GF-D8 (cell line): ENCODE measurements around the gene TTLL11.

Experiments used
- DNase-seq: peaks from one replicate; lab custom pipeline; 2025; lab: John Stamatoyannopoulos, UW

The TTLL11 gene

GRCh38 chr9:121972501-121972981, 120.6 kb downstream of the TTLL11 start:
- DNase-seq: no peak

- DNase-seq: no peak
Observed at GRCh38 chr9:121968056-121968455, 125.1 kb downstream of the TTLL11 start.

GRCh38 chr9:121966706-121967105, 126.4 kb downstream of the TTLL11 start:
- DNase-seq: no peak

DNA sequence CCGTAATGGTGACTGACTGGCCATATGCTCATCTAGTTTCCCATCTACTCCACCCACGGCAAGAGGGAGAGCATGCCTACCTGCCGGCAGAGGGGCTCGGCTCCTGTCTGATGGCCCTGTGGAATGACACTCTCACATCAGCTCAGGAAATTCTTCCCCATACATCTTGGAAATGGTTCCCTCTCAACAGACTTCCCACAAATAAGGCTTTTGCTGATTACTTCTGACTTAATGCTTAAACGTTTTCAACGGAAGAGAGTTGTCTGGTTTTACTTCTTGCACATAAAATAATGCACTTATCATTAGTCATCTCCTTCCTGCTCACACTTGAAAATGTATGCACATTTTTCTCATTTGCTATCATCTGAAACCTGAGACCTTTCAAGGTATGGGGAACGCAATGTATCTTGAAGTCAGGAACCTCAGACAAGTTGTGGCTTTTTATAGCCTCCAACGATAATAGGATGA, 129.5 kb downstream of the TTLL11 start:
- DNase-seq: no peak

- no peak for DNase-seq
Observed at GRCh38 chr9:121962421-121962820, 130.7 kb downstream of the TTLL11 start.

GRCh38 chr9:121960665-121961064, 132.4 kb downstream of the TTLL11 start:
- no peak for DNase-seq

GRCh38 chr9:121958530-121958929, 134.6 kb downstream of the TTLL11 start:
- DNase-seq: no peak

DNA sequence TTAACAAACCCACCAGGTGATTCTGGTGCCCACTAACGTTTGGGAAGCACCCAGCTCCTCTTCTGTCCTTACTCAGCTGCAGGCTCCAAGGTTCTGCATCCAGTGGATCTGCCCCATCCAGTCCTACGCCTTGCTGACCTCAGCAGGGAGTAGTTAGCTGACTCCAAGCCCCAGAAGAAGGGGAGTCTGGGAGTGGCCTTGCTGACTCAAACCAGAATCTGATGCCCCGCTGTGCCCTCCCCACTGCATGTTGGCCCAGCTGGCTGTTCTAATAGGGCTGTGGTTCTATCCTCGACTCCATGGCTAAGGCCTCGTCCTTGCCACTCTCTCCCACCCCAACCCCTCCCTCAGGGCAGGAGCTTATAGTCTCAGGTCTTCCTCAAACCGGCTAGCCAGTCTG, 136.3 kb downstream of the TTLL11 start:
- no peak for DNase-seq

DNA sequence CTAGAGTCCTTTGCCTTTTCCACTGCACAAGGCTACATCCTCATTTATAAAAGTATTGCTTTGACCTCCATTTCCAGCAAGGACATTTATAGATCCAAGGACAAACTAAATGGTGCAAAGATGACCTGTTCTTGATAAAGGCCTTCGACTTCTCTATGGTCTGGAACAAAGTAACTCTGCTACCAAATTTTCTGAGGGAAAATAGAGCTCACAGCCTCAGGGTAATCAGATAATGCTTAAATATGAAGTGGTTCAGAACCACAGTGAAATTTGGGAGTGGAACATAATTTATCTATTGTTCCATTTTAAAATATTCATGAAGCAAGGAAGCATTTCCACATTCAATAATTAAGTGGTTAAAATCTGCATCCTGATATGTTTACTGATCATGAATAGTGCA, 137.5 kb downstream of the TTLL11 start:
- DNase-seq: no peak

DNA sequence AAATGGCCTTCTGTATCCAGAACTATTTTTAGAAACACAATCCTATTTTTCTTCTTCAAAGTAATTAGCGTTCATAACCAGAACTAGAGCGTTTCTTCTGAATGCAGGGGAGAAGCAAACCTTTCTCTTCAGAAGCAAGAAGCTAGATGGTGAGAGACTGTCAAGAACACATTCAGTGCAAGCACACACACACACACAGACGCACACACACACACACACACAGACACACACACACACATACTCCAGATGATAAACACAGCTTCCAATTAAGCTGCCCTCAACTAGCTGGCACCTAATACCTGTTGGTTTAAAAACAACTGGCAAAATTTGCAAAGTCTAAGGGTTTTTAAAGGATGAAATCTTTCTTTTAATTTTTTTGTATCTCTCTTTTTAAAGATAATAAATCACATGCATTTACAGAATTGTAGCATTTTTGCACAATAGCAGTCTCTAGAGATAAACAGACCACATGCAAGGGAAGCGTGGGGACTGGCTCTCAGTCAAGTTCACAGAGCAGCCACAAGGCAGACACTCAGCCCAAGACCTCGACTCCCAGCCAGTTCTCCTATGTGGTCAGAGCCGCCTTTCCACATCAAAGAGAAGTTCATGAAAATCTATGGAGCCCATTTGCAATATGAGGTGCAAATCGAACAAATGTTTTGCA, 138.5 kb downstream of the TTLL11 start:
- DNase-seq: no peak

DNA sequence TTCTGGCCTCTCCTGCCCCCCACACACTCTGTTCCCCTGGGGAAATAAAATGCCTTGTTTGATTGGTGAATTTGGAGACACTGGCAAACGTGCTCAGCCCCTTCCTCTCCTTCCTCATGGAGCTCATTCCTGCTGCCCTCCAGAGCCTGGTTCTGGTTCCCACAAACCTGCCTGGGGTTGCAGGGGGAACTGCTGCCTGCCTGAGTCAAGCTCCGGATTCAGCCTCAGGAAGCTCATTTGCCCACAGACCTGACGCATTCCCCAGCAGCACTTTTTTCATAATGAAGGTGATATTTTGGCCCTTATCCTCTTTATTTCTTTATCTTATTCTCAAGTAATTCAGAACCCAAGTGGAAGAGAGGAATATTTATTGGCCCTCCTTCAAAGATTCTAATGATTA, 140.5 kb downstream of the TTLL11 start:
- no peak for DNase-seq

GRCh38 chr9:121950866-121951265, 142.2 kb downstream of the TTLL11 start:
- no peak for DNase-seq

DNA sequence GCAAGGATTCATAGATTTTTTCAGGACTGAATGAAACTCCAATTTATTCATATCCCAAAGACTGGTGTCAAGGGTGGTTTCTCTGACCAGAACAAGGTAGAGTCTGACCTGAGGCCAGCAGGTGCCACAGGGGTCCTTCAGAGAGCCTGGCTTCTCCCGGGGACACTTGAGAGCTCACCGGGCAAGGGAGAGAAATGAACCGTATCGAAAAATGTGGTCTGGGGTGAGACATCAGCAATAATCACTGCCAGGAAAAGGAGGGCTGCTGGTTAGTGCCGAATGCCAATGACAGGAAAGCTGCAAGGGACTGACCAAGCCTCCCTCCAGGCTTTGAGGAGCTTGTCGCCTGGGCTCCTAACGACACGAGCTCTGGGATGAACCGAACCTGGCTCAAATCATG, 142.7 kb downstream of the TTLL11 start:
- no peak for DNase-seq

DNA sequence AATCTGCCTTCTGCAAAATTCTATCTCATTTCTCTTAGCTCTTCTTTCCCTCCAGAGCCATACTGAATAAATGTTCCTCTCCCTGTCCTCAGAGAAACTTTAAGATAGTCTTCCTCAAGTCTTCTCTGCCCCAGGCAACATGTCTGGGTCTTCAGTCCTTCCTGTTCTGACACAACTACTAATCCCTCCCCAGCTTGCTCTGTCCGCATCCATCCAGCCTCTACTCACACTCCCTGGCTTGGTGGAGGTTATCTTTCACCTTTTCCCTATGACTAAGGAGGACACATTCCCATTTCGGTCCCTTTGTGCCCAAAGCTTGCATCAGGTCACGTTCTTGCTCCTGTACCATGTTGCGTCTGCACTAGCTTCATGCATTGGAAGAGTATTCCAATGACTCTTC, 143.3 kb downstream of the TTLL11 start:
- DNase-seq: no peak

- no peak for DNase-seq
Observed at GRCh38 chr9:121949364-121949763, 143.7 kb downstream of the TTLL11 start.

DNA sequence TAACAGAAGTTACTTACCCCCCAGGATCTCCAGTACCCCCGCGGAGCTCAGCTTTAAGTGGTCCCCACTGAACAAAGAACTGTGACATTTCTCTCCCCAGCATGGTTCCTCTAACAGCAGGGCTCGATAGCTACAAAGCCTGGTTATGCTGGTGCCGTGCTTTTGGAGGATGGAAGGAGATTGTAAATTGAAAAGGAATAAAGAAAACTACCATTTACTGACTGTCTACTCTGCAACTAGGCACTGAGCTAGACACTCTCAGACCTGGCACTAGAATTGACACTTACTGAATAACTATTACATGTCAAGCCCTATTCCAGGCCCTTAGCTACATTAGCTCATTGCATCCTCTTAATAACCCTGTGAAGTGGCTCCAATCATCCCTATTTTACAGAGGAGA, 145.3 kb downstream of the TTLL11 start:
- no peak for DNase-seq

DNA sequence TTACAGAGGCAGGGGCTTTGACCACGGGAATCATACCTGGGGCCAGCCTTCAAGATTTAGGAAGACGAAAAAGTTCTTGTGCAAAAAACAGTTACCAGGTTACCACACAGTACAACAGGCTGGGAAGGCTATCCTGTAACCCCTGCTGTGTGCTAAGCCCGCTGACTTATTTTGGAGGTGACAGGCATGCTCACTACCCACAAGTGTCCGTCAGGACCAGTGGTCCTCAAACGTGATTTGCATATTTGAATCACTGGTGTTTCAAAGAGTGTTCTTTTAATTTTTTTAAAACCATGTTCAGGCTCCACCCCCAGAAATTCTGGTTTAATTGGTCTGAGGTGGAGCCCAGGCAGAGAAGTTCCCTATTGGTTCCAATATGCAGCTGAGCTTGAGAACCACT, 146.6 kb downstream of the TTLL11 start:
- DNase-seq: no peak

DNA sequence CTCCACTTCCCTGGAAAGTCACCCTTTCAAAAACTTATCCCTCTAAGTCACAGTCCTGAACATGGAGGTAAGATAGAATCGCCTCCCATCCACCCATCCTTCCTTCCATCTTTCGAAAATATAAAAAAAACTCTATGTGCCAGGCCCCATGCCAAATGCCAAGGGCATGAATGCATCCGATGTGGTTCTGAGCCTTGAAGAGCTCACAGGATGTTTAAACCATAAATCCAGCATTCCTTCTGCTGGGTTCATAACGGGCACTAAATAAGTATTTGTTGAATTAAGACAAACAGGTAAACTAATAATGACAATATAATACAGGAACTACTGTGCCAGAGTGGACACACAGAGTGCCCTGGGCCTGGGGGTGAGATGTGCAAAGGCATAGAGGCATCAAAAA, 147.3 kb downstream of the TTLL11 start:
- no peak for DNase-seq

GRCh38 chr9:121945281-121945680, 147.8 kb downstream of the TTLL11 start:
- DNase-seq: no peak

GRCh38 chr9:121944711-121945191, 148.4 kb downstream of the TTLL11 start:
- no peak for DNase-seq

DNA sequence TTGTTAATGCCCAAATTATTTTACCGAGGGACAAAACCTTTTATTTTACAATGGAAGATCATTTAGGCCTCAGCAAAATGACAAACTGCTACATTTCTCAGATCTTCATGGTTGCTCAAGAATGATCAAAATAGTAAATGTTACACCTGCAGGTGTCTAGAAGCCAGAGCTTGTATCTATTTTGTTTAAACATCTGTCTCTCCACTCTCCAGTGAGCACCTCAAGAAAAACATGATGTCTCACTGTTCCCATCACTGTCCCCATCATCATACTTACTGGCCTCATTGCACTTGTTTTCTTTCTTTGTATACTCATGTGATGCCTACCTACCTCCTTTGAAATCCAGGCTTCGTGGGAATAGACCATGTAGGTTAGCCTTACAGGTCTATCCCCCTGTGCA, 149.6 kb downstream of the TTLL11 start:
- no peak for DNase-seq

DNA sequence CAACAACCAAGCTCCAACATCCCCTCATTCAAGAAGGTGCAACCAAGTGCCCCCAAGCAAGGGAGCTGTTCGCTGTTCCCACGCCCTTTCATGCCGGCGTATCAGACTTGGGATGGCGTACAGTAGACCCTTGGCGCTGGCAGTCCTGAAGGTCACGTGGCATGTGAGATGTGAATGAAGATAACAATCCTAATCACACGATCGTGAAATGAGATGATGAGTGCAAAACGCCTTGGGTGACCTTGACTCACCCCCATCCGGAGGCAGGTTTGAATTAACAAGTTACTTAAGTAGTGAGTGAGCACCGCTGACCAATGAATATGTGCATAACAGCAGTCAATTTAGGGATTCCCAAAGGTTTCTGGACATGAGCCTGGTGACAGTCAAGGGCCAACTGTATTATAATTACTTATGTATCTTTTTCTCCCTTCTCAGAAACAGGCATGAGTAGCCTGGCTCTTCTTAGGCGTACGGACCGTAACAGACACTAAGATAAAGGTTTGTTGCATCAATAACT, 150.2 kb downstream of the TTLL11 start:
- no peak for DNase-seq

GRCh38 chr9:121942313-121942712, 150.8 kb downstream of the TTLL11 start:
- DNase-seq: no peak

DNA sequence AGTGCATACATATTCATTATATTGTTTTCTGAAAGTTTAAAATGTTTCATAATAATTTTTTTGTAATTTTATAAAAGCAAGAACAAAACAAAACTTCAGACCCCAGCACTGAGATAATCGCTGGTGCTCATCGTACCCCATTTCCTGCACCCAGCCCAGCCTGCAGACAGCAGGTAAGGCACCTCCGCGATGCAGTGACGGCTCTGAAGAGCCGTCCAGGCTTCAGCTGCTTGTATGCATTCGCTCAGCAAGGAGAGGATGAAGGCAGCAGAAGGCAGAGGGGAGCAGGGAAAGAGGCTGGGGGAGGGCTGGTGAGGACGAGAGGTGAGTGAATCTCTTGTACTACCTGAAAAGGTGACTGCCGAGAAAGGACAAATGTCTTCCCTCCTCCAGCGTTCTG, 153.5 kb downstream of the TTLL11 start:
- DNase-seq: no peak
